Measurements from ENCODE around the gene NRXN3.
A peak's percentile ranks its signal among the peaks of the same experiment; 100 is the strongest.

Gene NRXN3

DNA sequence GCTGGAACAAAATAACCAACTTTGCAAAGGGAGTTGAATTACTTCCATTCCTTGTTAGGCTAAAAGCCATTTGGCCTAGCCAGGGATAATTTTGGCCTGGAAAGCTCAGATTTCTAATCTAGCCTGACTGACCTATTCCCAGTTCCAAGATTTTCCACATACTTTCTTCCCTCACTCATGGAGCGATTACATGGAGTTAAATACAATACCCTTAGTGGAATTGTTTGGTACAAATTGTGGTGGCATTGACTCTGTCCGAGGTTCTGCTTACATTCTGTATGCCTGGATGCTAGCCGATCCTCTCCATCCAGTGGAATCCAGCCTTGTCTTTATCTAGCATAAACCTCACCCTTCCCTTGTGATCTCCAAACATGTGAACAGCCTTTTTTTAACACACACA lies 1076.0 kb downstream of the NRXN3 start:
- no peak for DNase-seq (ENCODE audit: low read depth)

DNA sequence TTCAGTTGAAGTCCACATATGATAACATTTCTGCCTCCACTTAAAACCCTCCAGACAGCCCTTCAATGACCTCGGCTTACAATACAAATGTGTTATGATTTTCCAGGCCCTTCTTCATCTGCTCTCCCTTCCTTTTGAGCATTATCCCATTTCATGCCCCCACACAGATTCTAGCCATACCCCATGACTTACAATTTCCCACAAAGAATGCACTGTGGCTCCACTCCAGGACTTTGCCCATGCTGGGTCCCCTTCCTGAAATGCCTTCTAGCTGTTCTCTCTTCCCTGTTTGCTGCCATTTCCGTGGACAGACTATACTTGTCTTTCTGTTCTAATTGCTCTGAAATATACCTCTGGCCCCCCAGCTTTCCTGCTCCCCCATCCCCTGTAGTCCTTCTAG lies 1078.0 kb downstream of the NRXN3 start:
- no peak for DNase-seq (ENCODE audit: low read depth)

- no peak for DNase-seq (ENCODE audit: low read depth)
Measured at GRCh38 chr14:79248771-79249170, 1078.6 kb downstream of the NRXN3 start.

- no peak for DNase-seq (ENCODE audit: low read depth)
Measured at GRCh38 chr14:79251278-79251677, 1081.1 kb downstream of the NRXN3 start.

DNA sequence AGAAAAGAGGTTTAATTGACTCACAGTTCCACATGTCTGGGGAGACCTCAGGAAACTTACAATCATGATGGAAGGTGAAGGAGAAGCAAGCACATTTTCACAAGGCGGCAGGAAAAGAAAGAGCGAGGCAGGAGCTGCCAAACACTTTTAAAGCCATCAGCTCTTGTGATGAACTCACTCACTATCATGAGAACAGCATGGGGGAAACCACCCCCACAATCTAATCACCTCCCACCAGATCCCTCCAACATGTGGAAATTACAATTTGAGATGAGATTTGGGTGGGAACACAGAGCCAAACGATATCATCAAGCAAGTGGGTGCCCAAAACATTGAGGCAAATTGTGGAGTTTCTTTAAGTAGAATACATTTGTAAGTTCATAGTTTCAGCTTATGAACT lies 1083.4 kb downstream of the NRXN3 start:
- DNase-seq (ENCODE audit: low read depth): no peak

- no peak for DNase-seq (ENCODE audit: low read depth)
Measured at GRCh38 chr14:79254069-79254775, 1084.0 kb downstream of the NRXN3 start.

DNA sequence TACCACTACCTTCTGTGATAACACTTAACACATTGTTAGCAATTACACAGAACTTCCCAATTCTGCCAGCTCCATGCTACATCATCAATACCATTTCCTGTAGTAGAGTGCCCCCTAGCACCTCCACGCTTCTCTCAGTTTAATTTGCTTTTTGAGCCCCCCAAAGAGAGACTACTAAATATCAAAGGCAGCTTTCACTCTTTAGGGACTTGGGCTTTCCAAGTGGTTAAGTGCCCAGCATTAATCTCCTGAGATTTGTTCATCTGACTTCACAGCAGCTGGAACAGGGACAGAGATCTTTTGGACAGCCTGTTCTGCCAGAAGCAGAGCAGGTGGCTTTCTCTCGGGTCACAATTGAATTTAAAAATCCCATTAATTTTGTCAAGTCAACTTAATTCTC lies 1086.2 kb downstream of the NRXN3 start:
- DNase-seq (ENCODE audit: low read depth): no peak

DNA sequence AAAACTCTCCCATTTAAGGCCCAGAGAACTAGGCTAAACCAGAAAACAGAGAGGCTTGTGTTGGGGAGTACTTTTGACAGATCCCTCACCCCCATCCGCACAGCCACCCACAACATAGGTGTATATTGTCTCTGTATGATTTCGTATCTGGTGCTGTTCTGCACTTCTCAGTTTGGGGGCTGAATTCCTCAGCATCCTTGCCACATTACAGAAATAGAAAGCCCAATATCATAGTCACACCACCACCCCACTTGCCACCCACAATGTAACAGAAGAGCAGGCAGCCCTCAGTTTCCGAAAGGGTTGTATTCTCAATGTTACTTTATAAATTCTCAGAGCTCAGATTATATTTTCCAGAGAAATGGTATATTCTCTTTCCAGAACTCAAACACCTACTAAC lies 1090.2 kb downstream of the NRXN3 start:
- DNase-seq (ENCODE audit: low read depth): no peak

DNA sequence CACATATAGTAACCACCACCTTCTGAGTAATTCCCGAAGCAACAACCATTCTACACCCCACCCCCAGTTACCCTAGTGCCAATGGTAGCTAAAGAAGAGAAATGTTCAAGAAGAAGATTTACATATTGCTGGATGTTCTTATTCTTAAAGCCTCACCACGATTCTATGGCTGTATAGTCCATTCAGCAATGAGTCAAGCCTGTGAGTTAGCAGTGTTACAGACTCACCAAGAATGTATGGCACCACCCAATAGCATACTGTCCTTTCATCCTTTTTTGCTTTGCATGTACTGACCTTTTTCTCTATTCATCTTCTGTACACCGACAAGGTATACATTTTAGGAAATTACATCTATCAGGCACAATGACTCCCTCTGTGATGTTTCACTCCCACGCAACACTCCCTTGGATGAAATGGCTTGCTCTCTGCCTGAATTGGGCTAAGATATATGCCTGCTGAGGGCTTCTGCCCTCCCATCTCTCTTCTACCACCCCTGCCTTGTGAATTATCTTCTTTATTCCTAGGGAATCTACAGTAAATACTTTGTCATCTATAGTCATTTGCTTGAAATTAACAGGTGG lies 1095.3 kb downstream of the NRXN3 start:
- DNase-seq (ENCODE audit: low read depth): no peak

GRCh38 chr14:79270361-79270760 lies 1100.2 kb downstream of the NRXN3 start:
- no peak for DNase-seq (ENCODE audit: low read depth)

DNA sequence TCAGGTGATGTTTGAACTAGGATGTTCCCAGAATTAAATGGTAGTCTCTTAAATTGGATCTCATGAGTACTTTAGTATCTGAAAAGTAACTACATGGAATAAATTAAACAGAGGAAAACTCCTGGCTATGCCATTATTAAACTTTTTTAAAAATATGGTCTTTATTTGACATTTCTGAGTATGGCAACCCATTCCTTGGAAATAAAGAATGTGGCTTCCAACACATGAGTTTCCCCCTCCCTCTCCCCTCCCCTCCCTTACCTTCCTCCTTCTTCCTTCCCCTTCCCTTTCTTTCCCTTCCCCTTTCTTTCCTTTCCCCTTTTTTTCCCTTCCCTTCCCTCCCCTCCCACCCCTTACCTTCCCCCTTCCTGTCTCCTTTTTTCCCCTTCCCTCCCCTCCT lies 1100.9 kb downstream of the NRXN3 start:
- DNase-seq (ENCODE audit: low read depth): no peak

DNA sequence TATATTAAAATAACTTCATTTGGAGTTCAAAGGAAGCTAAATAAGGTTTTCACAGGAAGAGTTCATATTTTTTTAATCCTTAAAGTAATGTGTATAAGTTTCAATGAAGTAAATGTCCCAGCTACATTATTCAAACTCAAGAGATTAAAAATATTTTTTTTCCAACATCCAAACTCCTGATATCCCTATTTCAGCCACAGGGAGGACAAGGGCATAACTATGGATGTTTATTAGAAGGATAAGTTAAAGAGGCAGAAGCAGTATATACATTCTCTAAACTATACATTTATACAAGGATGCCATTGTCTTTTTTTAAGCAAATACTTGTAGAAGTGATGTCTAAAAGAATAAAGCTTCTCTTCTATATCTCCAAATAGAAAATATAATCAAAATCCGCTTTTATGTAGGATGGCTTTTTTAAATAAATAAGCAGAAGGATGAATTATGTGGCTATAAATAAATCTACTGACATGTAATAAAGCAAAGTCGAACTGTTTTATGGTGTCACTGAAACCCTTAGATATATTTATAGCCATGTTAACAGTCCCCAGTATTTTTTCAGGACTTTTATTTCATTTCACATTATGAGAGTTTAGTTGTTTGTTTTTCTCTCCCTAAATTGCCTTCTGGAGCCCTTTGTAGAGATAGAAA lies 1104.6 kb downstream of the NRXN3 start:
- DNase-seq (ENCODE audit: low read depth): no peak

- no peak for DNase-seq (ENCODE audit: low read depth)
Measured at GRCh38 chr14:79275292-79275655, 1105.1 kb downstream of the NRXN3 start.

DNA sequence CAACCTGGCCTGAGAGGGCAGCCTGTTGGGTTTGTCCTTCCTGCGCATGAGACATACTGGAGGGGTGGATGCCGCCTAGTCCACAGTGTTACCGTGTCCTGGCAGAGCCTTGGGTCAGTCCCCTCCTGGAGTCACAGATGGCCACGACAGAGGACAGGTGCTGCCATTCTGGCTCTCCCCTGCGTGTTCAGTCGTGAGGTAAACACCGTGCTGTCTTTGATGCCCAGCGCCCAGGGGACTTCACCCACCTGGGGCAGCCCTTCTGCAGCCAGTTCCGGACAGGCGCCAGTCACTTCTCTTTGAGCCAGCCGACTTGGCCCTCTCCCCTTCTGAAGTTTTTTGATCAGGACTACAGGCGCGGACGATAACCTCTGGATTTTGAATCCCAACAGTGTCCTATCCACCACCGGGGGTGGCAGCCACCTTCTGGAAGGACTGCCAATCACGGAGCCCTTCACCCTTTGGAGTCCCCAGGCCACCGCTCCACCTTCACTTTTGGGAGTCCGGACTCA lies 1108.2 kb downstream of the NRXN3 start:
- DNase-seq (ENCODE audit: low read depth): no peak

DNA sequence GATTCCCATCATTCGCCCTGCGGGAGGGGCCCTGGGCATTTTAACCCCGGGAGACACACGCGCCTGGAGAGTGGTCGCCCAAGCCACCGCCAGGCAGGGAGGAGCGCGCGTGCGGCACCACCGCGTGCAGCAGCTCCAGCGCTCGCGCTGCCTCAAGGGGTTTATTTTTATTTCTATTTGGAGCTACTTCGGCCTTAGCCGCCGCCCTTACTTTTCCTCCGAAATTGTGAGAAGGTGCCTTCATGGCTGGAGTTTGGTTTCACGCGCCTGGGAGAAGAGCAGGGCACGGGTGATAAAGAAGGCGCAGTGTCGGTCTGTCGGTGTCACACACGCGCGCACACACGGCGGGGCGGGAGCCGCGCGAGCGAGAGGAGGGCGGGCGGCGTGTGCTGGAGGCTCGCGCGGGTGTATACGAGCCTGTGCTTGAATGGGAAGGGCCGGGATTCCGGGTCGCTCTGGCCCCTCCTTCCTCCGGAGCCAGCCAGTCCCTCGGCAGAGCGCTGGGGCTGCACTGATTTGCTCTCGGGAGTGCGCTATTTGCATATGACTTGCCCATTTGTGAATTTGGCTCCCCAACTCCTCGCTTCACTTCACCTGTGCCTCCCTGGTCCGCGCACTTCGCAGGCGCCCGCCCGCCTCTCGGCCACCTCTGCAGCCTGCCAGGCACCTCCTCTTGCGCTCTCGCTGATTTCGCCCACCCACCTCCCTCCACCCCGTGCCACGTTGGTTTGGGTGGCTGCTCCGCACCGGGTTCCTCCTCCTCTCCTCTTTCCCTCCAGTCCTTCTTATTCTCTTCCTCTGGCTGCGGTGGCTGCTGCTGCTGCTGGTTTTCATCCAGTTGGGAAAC lies 1108.8 kb downstream of the NRXN3 start:
- peak; percentile 61 for DNase-seq (ENCODE audit: low read depth)

- no peak for DNase-seq (ENCODE audit: low read depth)
Measured at GRCh38 chr14:79279645-79280597, 1109.7 kb downstream of the NRXN3 start.

GRCh38 chr14:79281244-79282152 lies 1111.3 kb downstream of the NRXN3 start:
- DNase-seq (ENCODE audit: low read depth): no peak

- no peak for DNase-seq (ENCODE audit: low read depth)
Measured at GRCh38 chr14:79284621-79285020, 1114.4 kb downstream of the NRXN3 start.

- DNase-seq (ENCODE audit: low read depth): no peak
Measured at GRCh38 chr14:79285263-79285662, 1115.1 kb downstream of the NRXN3 start.

GRCh38 chr14:79287976-79288375 lies 1117.8 kb downstream of the NRXN3 start:
- no peak for DNase-seq (ENCODE audit: low read depth)
